ENCODE results near the gene ZNF219.
"Not testable (repeated sequence)": the region's sequence is repeated elsewhere in the genome, so short reads cannot be mapped to it uniquely, and the experiment has no call there.

ZNF219 gene

DNA sequence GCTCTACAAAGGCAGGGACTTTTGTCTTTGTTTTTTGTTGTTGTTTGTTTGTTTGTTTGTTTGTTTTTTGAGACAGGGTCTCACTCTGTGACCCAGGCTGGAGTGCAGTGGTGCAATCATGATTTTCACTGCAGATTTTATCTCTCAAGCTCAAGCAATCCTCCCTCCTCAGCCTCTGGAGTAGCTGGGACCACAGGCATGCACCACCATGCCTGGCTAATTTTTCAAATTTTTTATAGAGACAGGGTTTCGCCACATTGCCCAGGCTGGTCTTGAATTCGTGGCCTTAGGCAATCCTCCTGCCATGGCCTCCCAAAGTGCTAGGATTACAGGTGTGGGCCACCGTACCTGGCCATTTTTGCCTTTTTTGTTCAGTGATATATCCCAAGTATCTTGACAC is 57.5 kb downstream of the ZNF219 start:
- DNase-seq: not testable (repeated sequence)

DNA sequence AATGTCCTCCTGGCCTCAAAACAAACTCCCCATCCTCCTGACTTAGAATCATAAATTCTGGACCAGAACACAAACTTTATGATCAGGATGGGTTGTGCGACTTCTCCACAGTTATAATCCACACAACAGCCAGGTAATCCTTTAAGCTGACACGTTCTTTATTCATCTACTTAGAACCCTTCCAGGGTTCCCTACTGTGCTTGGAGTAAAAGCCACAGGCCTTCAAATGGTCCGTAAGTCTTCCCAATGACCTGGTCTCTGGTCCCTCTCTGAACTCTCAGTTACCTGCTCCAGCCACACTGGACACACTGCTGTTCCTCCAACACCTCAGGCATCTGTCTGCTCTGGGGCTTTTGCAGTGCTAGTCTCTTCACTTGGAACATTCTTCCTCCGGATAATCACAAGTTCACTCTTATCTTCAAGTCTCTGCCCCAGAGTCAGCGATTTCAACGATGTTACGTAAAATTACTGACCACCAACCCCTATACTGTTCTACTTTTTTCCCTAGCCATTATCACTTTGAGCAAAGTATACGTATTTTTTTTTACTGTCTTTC is 58.0 kb downstream of the ZNF219 start:
- no peak for DNase-seq
